Stimulated activated CD8-positive, alpha-beta memory T cell treated with anti-CD3 and anti-CD28 coated beads, Interleukin-2, amount 100 ng/mL, for 1 hour (primary cell): Measurements from ENCODE around the gene CELF2.

Experiments used
- DNase-seq, 2 donors: peaks; one replicate each; pipeline ENCODE4 v3.0.0-alpha.2; 2020; ENCODE audit warnings: low read depth in 2 of 2

CELF2 gene

GRCh38 chr10:11154849-11155498, 137.3 kb downstream of the CELF2 start:
- no peak for DNase-seq

GRCh38 chr10:11156480-11156879, 138.8 kb downstream of the CELF2 start:
- DNase-seq = no peak

- no peak for DNase-seq
Observed at GRCh38 chr10:11157292-11158076, 139.8 kb downstream of the CELF2 start.

GRCh38 chr10:11158080-11158479, 140.4 kb downstream of the CELF2 start:
- DNase-seq = no peak

- DNase-seq = no peak
Observed at GRCh38 chr10:11159543-11160215, 142.0 kb downstream of the CELF2 start.

GRCh38 chr10:11161096-11161495, 143.4 kb downstream of the CELF2 start:
- no peak for DNase-seq

GRCh38 chr10:11161910-11162309, 144.2 kb downstream of the CELF2 start:
- DNase-seq = no peak

- DNase-seq = peak; percentile 55 to 69
Observed at GRCh38 chr10:11162828-11163599, 145.3 kb downstream of the CELF2 start.

GRCh38 chr10:11163780-11164550, 146.3 kb downstream of the CELF2 start:
- no peak for DNase-seq

- no peak for DNase-seq
Observed at GRCh38 chr10:11164551-11164802, 146.8 kb downstream of the CELF2 start.

GRCh38 chr10:11164803-11165590, 147.3 kb downstream of the CELF2 start:
- peak in 1 of 2 donors; percentile 40 for DNase-seq

GRCh38 chr10:11165591-11166543, 148.2 kb downstream of the CELF2 start:
- peak in 1 of 2 donors; percentile 42 for DNase-seq

GRCh38 chr10:11166550-11166949, 148.9 kb downstream of the CELF2 start:
- DNase-seq = no peak

- DNase-seq = no peak
Observed at GRCh38 chr10:11167233-11167966, 149.7 kb downstream of the CELF2 start.

GRCh38 chr10:11168423-11169090, 150.9 kb downstream of the CELF2 start:
- no peak for DNase-seq

GRCh38 chr10:11169976-11170375, 152.3 kb downstream of the CELF2 start:
- DNase-seq = no peak

- no peak for DNase-seq
Observed at GRCh38 chr10:11170574-11170973, 152.9 kb downstream of the CELF2 start.
